Endodermal cell (in vitro differentiated cells): ENCODE measurements around the gene TUBG2. TPM values are rescaled to one million over a fixed set of nuclear protein-coding genes. Genes with fewer than 3 reads are reported as not detected.

Experiments used
- DNase-seq: peaks from one replicate; pipeline ENCODE4 v3.0.0-alpha.2; 2017
- H3K27ac ChIP-seq: 2 replicates; pipeline ENCODE4 v1.5.1; 2013; ENCODE audit warnings: mild to moderate bottlenecking, low read depth, low read length, moderate library complexity
- H3K27me3 ChIP-seq: 2 replicates; pipeline ENCODE4 v1.6.1; 2013; ENCODE audit warnings: mild to moderate bottlenecking, low read length, moderate library complexity; ENCODE audit not compliant: insufficient read depth, control insufficient read depth, poor library complexity, severe bottlenecking
- H3K36me3 ChIP-seq: 2 replicates; pipeline ENCODE4 v1.7.0; 2013; ENCODE audit warnings: mild to moderate bottlenecking, low read length, moderate library complexity; ENCODE audit not compliant: control insufficient read depth, insufficient read depth
- H3K4me1 ChIP-seq: one replicate; pipeline ENCODE4 v1.7.0; 2013; ENCODE audit warnings: low read length; ENCODE audit not compliant: control insufficient read depth, insufficient read depth
- H3K4me3 ChIP-seq: 2 replicates; pipeline ENCODE4 v1.5.1; 2013; ENCODE audit warnings: mild to moderate bottlenecking, low read length, moderate library complexity
- H3K9ac ChIP-seq: 2 replicates; pipeline ENCODE4 v1.6.1; 2013; ENCODE audit warnings: mild to moderate bottlenecking, low read length, moderate library complexity; ENCODE audit not compliant: poor library complexity, severe bottlenecking; ENCODE audit errors: extremely low read depth
- H3K9me3 ChIP-seq: 2 replicates; pipeline ENCODE4 v1.6.1; 2013; ENCODE audit warnings: mild to moderate bottlenecking, low read length, moderate library complexity; ENCODE audit not compliant: control insufficient read depth
- H3K27ac Mint-ChIP-seq: 2 replicates; pipeline ENCODE4 v1.8.0; 2020; ENCODE audit warnings: mixed read lengths
- H3K27me3 Mint-ChIP-seq: 2 replicates; pipeline ENCODE4 v1.8.0; 2021; ENCODE audit warnings: mild to moderate bottlenecking, mixed read lengths; ENCODE audit not compliant: insufficient read depth
- H3K36me3 Mint-ChIP-seq: 2 replicates; pipeline ENCODE4 v1.8.0; 2020; ENCODE audit warnings: low read depth, mixed read lengths
- H3K4me1 Mint-ChIP-seq: 2 replicates; pipeline ENCODE4 v1.8.0; 2020; ENCODE audit warnings: mixed read lengths
- H3K4me3 Mint-ChIP-seq: 2 replicates; pipeline ENCODE4 v1.8.0; 2020; ENCODE audit warnings: mild to moderate bottlenecking, moderate library complexity, mixed read lengths
- H3K9me3 Mint-ChIP-seq: 2 replicates; pipeline ENCODE4 v1.8.0; 2020; ENCODE audit warnings: mild to moderate bottlenecking, mixed read lengths
- WGBS, 2 experiments: methylation state at CpG; one replicate each; pipeline versions ENCODE4 v1.1.5 to v1.1.7; 2013; ENCODE audit warnings: missing lambda C conversion rate in 2 of 2, mixed read lengths in 1 of 2; ENCODE audit not compliant: insufficient coverage in 1 of 2, insufficient read length in 1 of 2; 5-methylcytosine and 5-hydroxymethylcytosine counted together
- total RNA-seq, 2 donors: library from RNA; stranded (reverse); fragmentation: NEBNext Ultra II Directional in 1 of 2; extraction: Animal tissue kit (Norgen Biotek cat#: 25700) in 1 of 2; gene quantifications; 2 replicates in 1 of 2; 3 replicates in 1 of 2; pipeline ENCODE4 v1.2.1, GENCODE V29; 2021
- TF ChIP-seq, protein P1 (sequence below): fragments of 200-600 bp; sonication (generic); conservative IDR thresholded peaks from 2 replicates; pipeline ENCODE4 v1.5.0; 2021; ENCODE audit warnings: antibody characterized with exemption, mild to moderate bottlenecking

TUBG2 gene
- total RNA-seq, 2 donors from 2014 or later = 32.4 to 38.0 TPM

DNA sequence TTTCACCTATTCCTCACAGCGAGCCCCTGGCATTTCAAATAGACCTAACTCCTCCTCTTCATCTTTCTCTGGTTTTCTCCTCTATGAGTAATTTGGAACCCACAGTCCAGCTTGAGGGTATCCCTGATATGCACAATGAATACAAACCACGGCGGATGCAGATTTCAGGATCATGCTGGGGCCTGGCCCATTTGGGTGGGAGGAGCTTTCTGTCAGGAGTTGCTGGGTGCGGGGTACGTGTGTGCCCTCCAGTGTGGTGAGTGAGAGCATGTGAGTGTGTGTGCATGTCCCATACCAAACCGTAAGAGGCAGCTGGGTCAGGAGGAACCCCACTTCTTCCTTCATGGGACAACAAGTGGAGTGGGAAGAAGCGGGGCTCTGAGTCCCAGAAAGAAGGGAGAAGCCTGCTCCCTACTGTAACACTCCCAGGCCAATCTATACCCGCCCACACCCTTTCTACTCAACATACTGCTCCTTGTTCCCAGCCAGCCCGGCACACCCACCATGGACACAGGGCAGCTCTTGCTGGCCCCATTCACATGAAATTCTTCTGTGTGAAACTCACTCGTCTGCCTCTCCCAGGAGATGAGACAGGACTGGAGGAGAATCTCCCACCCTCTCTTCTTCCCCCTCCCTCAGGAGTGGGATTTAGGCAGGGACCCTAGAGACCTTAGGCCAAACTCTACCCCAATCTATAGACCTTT lies 41.7 kb downstream of the TUBG2 start:
- H3K4me1 Mint-ChIP-seq = peaks cover 8% of the 10 kb centered on the region
- 86 to 100% methylated on average over 3 to 10 of the region's 10 CpGs for WGBS, 2 experiments
- Histone ChIP-seq H3K36me3 (peaks cover 19% of the 10 kb centered on the region), H3K4me3 (no peak overlapping the region), H3K27ac (no peak overlapping the region), H3K27me3 (no peaks in the 10 kb centered on the region), H3K4me1 (peaks cover 5% of the 10 kb centered on the region), H3K9ac (no peak overlapping the region), H3K9me3 (no peaks in the 10 kb centered on the region)
- no peaks in the 10 kb centered on the region for H3K9me3 Mint-ChIP-seq
- TF ChIP-seq, protein P1, sequence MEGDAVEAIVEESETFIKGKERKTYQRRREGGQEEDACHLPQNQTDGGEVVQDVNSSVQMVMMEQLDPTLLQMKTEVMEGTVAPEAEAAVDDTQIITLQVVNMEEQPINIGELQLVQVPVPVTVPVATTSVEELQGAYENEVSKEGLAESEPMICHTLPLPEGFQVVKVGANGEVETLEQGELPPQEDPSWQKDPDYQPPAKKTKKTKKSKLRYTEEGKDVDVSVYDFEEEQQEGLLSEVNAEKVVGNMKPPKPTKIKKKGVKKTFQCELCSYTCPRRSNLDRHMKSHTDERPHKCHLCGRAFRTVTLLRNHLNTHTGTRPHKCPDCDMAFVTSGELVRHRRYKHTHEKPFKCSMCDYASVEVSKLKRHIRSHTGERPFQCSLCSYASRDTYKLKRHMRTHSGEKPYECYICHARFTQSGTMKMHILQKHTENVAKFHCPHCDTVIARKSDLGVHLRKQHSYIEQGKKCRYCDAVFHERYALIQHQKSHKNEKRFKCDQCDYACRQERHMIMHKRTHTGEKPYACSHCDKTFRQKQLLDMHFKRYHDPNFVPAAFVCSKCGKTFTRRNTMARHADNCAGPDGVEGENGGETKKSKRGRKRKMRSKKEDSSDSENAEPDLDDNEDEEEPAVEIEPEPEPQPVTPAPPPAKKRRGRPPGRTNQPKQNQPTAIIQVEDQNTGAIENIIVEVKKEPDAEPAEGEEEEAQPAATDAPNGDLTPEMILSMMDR = no peak
- H3K36me3 Mint-ChIP-seq = peaks cover 32% of the 10 kb centered on the region
- no peak overlapping the region for H3K4me3 Mint-ChIP-seq
- no peak overlapping the region for H3K27ac Mint-ChIP-seq
- no peaks in the 10 kb centered on the region for H3K27me3 Mint-ChIP-seq
- no peak for DNase-seq

DNA sequence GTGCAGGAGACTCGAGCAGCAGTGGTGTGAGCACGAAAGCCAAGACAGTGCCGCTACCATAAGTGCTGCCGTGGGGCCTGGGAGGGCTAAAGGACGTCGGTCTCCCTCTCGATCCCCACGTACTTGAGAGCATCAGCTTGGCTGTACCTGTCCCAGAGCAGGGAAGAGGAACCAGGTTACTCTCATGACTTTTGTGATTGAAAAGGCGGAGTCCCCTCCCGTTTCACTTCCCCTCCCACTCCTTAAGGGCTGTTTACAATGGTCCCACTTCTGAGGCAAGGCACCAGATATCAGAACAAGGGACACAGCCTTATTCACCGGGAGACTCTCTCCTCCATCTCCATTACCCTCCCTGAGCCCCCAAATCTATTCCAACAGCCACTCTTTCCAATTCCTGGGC lies 43.4 kb downstream of the TUBG2 start:
- peaks cover 8% of the 10 kb centered on the region for H3K4me1 Mint-ChIP-seq
- H3K9ac ChIP-seq = no peak overlapping the region
- no peaks in the 10 kb centered on the region for H3K27me3 Mint-ChIP-seq
- no peaks in the 10 kb centered on the region for H3K9me3 ChIP-seq
- H3K36me3 Mint-ChIP-seq = peaks cover 35% of the 10 kb centered on the region
- WGBS, 2 experiments = 93 to 97% methylated on average over 10 to 11 of the region's 11 CpGs
- no peak overlapping the region for H3K4me3 ChIP-seq
- H3K4me1 ChIP-seq = peaks cover 5% of the 10 kb centered on the region
- no peak overlapping the region for H3K27ac Mint-ChIP-seq
- no peak overlapping the region for H3K27ac ChIP-seq
- no peaks in the 10 kb centered on the region for H3K9me3 Mint-ChIP-seq
- H3K4me3 Mint-ChIP-seq = no peak overlapping the region
- H3K27me3 ChIP-seq = no peaks in the 10 kb centered on the region
- peaks cover 25% of the 10 kb centered on the region for H3K36me3 ChIP-seq
- DNase-seq = no peak
- TF ChIP-seq, protein P1 = no peak

DNA sequence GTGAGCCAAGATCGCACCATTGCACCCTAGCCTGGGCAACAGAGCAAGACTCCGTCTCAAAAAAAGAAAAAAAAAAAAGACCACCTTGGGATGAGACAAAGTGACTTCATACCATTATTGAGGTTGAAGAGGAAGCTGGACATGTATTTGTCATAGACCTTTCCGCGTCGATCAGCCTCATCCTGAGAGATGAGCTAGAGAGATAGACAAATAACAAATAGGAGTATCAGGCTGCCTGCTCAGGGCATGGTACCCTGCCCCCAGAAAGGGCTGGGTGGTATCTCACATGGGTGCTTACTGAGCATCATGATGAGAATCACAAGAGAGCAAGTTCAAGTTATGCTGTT lies 45.4 kb downstream of the TUBG2 start:
- Histone ChIP-seq H3K9ac (no peak overlapping the region), H3K27ac (no peak overlapping the region), H3K9me3 (no peaks in the 10 kb centered on the region), H3K4me3 (no peak overlapping the region), H3K36me3 (peaks cover 32% of the 10 kb centered on the region), H3K27me3 (no peaks in the 10 kb centered on the region), H3K4me1 (peaks cover 10% of the 10 kb centered on the region)
- no peak overlapping the region for H3K4me3 Mint-ChIP-seq
- no peak overlapping the region for H3K27ac Mint-ChIP-seq
- WGBS, 2 experiments = 91 to 95% methylated on average over 5 of the region's 5 CpGs
- H3K4me1 Mint-ChIP-seq = peaks cover 2% of the 10 kb centered on the region
- no peaks in the 10 kb centered on the region for H3K27me3 Mint-ChIP-seq
- peaks cover 46% of the 10 kb centered on the region for H3K36me3 Mint-ChIP-seq
- no peak for DNase-seq
- H3K9me3 Mint-ChIP-seq = no peaks in the 10 kb centered on the region
- TF ChIP-seq, protein P1 = no peak
